Measurements from ENCODE around the gene RGPD8. TPM values are rescaled to one million over a fixed set of nuclear protein-coding genes. Genes with fewer than 3 reads are reported as not detected.
A peak's percentile ranks its signal among the peaks of the same experiment; 100 is the strongest.
"Not testable (repeated sequence)": the region's sequence is repeated elsewhere in the genome, so short reads cannot be mapped to it uniquely, and the experiment has no call there.

The RGPD8 gene
- total RNA-seq, 2 experiments from 2014 or later, result 12.2 to 13.7 TPM

DNA sequence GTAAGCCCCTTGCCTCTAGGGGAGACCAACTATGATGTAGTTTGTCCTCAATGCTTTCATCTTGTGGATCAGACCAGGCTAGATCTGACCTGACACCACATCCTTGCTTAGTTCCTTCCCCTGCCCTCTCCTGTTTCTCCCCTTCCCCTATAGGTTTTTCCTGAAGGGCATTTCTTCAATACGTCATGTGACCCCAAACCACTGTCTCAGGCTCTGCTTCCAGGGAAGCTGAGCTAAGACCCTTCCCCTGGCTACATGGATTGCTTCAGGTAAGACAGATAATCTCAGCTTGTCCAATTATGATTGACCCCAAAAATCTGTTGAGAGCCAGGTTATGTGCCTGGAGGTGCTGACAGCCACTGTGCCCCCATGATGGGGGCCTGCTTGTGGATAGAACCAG, 25.9 kb upstream of the RGPD8 start:
- DNase-seq (no peak), ATAC-seq (ENCODE audit: low read depth) (no peak)
- POLR2A ChIA-PET, result no interaction called here
- H3K36me3 Mint-ChIP-seq, result no peaks in the 10 kb centered on the region
- H3K9me3 Mint-ChIP-seq, result no peaks in the 10 kb centered on the region
- no peak overlapping the region for H3K27ac Mint-ChIP-seq
- H3K4me3 Mint-ChIP-seq, result no peak overlapping the region
- no peaks in the 10 kb centered on the region for H3K4me1 Mint-ChIP-seq
- H3K27me3 Mint-ChIP-seq, result peaks cover 19% of the 10 kb centered on the region

DNA sequence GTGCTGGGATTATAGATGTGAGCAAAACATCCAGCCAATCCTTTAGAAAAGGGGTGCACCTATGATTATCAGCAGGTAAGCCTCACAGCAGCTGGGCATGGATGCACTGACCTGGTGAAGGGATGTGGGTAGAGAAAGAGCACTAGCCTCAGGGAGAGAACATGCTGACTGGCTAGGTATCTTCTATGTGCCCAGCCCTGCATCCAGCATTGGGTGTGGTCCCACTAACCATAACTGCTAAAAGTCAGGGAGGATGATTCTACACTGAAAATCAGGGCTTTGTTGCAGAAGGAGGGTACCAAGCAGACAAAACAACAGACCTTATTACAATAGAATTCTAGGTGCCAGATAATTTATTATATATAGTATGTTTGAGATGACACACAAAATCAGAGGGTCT, 21.1 kb upstream of the RGPD8 start:
- no peaks in the 10 kb centered on the region for H3K36me3 Mint-ChIP-seq
- H3K27me3 Mint-ChIP-seq, result peaks cover 6% of the 10 kb centered on the region
- no peaks in the 10 kb centered on the region for H3K9me3 Mint-ChIP-seq
- H3K4me3 Mint-ChIP-seq, result no peak overlapping the region
- DNase-seq (no peak), ATAC-seq (ENCODE audit: low read depth) (no peak)
- H3K4me1 Mint-ChIP-seq, result no peaks in the 10 kb centered on the region
- H3K27ac Mint-ChIP-seq, result no peak overlapping the region
- POLR2A ChIA-PET, result no interaction called here

DNA sequence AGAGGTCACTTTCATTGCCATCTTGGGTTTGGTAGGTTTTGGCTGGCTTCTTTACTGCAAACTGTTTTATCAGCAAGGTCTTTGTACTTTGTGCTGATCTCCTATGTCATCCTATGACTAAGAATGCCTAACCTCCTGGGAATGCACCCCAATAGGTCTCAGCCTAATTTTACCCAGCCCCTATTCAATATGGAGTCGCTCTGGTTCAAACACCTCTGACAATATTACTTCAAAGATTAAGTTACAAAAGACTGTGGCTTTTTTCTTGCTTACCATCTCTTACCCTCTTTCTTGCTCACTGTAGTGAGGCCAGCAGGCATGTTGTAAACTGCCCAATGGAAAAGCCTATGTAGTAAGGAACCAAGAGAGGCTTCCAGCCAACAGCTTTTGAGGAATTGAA, 17.9 kb upstream of the RGPD8 start:
- Mint-ChIP-seq H3K9me3 (no peaks in the 10 kb centered on the region), H3K27me3 (peaks cover 2% of the 10 kb centered on the region), H3K27ac (no peak overlapping the region), H3K36me3 (no peaks in the 10 kb centered on the region), H3K4me3 (no peak overlapping the region), H3K4me1 (no peaks in the 10 kb centered on the region)
- no peak for ATAC-seq (ENCODE audit: low read depth)
- POLR2A ChIA-PET, result no interaction called here
- DNase-seq, result no peak

DNA sequence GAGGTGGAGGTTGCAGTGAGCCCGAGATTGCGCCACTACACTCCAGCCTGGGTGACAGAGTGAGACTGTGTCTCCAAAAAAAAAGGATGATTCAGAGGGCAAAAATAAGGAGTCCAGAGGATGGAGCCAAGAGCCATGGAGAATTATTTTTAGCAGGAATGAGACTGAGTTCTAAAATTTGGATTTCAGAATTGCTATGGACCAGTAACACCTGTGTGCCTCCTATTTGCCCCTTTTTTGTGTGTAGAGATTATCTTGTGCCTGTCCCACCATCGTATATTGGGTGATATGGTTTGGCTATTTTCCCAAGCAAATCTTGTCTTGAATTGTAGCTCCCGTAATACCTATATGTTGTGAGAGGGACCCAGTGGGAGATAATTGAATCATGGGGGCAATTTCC, 16.4 kb upstream of the RGPD8 start:
- no peak for ATAC-seq (ENCODE audit: low read depth)
- POLR2A ChIA-PET, result no interaction called here
- no peaks in the 10 kb centered on the region for H3K4me1 Mint-ChIP-seq
- no peak overlapping the region for H3K27ac Mint-ChIP-seq
- H3K36me3 Mint-ChIP-seq, result no peaks in the 10 kb centered on the region
- peaks cover 4% of the 10 kb centered on the region for H3K27me3 Mint-ChIP-seq
- no peak for DNase-seq
- H3K4me3 Mint-ChIP-seq, result no peak overlapping the region
- H3K9me3 Mint-ChIP-seq, result no peaks in the 10 kb centered on the region

DNA sequence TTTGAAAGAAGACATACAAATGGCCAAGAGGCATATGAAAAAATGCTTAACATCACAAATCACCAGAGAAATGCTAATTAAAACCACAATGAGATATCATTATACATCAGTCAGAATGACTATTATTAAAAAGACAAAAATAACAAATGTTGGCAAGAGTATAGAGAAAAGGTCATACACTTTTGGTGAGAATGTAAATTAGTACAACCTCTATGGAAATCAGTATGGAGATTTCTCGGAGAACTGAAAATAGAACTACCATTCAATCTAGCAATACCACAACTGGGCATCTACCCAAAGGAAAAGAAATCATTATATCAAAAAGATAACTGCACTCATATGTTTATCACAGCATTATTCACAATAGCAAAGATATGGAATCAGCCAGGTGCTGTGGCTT, 10.8 kb upstream of the RGPD8 start:
- POLR2A ChIA-PET; H3K36me3 Mint-ChIP-seq; H3K4me1 Mint-ChIP-seq; H3K27ac Mint-ChIP-seq; ATAC-seq (ENCODE audit: low read depth); H3K4me3 Mint-ChIP-seq; DNase-seq; H3K9me3 Mint-ChIP-seq: not testable (repeated sequence)
- peaks cover 34% of the 10 kb centered on the region for H3K27me3 Mint-ChIP-seq

DNA sequence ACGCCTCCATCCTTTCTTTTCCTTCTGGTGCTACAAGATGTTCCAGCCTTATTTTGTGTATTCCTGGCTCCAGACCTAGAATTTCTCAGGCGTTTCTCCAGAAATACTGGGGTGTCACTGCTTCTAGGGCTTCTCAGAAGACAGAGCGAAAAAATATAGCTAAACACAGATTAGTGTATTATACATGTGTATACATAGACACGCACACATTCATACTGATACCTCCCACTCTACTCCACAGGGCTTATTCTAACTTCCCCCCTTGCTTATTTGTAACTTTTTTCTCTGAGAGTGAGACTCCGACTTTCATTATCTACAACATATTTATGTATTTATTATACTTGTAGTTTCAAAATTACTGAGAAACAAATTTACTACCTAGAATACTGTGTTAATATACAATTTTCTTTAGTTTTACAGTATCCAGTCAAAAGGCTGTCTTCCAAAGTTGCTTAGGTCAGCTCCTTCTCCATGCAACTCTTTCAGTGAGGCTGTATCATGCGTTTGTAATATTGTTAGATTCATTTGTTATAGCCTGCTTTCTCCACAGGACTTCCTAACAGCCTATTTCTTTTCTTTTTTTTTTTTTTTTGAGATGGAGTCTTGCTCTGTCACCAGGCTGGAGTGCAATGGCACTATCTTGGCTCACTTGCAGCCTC, 5.3 kb upstream of the RGPD8 start:
- H3K4me1 Mint-ChIP-seq; POLR2A ChIA-PET; H3K36me3 Mint-ChIP-seq; H3K4me3 Mint-ChIP-seq; H3K9me3 Mint-ChIP-seq; ATAC-seq (ENCODE audit: low read depth); H3K27ac Mint-ChIP-seq; DNase-seq: not testable (repeated sequence)
- H3K27me3 Mint-ChIP-seq, result peaks cover 31% of the 10 kb centered on the region

DNA sequence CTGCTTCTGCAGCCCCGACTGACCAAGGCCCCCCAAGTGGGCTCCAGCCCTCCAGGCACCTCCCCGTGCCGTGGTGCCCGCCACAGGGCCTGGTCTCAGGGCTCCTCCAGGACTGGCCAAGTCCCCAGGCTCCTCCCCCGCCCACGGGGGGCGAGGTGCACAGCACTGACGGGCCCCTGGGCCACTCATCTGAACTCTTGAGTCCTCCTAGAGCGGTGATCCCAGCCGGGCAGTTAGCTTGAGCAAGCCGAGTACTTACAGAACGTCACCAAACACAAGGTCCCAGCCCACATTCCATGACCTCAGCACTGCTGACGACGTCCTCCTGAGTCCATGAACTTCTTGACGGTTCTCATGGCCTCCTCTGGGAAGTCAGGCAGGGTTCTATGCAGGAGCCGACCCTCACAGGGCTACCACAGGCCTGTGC, 4.0 kb upstream of the RGPD8 start:
- H3K9me3 Mint-ChIP-seq; POLR2A ChIA-PET; H3K27ac Mint-ChIP-seq; ATAC-seq (ENCODE audit: low read depth); H3K36me3 Mint-ChIP-seq; H3K4me1 Mint-ChIP-seq; DNase-seq; H3K4me3 Mint-ChIP-seq: not testable (repeated sequence)
- peaks cover 24% of the 10 kb centered on the region for H3K27me3 Mint-ChIP-seq

DNA sequence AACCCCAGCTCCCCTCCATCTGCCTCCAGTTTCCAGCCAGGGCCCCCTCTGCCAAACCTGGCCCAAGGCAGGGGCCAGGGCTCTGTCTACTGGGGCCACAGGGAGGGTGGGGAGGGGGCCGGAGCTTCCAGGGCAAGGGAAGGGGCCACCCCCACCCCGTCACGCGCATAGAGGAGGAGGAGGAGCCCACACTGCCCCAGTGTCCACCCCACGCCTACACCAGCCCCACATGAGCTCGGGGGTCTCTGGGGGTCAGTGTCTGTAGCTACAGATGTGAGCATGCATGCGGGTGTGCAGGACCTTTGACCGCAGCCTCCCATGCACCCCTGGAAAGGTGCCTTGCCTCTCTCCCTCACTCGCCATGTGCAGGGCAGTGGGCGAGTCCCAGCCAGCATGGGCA, 3.5 kb upstream of the RGPD8 start:
- H3K4me1 Mint-ChIP-seq; H3K9me3 Mint-ChIP-seq; POLR2A ChIA-PET; DNase-seq; H3K4me3 Mint-ChIP-seq; ATAC-seq (ENCODE audit: low read depth); H3K27ac Mint-ChIP-seq; H3K36me3 Mint-ChIP-seq: not testable (repeated sequence)
- peaks cover 20% of the 10 kb centered on the region for H3K27me3 Mint-ChIP-seq

DNA sequence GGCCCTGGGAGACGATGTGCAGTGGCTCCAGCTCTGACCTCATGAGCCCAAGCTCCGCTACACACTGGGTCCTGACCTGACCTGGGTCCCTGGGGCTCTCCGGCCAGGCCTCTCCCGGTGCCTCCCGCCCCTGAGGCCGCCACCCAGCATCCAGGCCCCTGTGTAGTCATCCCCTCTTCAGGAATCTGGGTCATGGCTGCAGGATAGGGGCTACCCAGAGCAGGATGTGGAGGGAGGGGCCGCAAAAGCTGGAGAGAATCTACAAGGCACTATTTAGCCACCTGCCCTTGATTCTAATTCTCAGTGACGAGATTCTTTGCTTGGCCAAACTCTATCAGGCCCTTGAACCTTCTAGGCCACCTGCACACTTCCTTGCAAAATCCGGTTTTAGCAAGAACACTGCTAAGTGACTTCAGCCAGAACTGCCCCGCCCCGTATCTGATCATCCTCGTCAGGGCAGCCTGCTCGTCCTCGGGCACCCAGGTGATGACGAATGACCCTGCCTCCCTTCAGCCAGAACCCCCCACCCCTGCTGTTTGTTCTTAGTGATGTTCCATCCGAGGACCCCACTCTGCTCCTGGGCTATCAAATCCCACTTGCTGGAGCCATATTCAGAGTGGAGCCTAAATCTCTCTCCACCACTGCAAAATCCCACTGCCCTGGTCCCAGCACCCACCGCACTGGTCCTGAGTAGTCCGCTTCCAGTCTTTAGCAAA, 2.4 kb upstream of the RGPD8 start:
- H3K27me3 Mint-ChIP-seq, result peaks cover 11% of the 10 kb centered on the region
- H3K4me1 Mint-ChIP-seq; H3K9me3 Mint-ChIP-seq; ATAC-seq (ENCODE audit: low read depth); POLR2A ChIA-PET; H3K36me3 Mint-ChIP-seq; H3K27ac Mint-ChIP-seq; DNase-seq; H3K4me3 Mint-ChIP-seq: not testable (repeated sequence)

DNA sequence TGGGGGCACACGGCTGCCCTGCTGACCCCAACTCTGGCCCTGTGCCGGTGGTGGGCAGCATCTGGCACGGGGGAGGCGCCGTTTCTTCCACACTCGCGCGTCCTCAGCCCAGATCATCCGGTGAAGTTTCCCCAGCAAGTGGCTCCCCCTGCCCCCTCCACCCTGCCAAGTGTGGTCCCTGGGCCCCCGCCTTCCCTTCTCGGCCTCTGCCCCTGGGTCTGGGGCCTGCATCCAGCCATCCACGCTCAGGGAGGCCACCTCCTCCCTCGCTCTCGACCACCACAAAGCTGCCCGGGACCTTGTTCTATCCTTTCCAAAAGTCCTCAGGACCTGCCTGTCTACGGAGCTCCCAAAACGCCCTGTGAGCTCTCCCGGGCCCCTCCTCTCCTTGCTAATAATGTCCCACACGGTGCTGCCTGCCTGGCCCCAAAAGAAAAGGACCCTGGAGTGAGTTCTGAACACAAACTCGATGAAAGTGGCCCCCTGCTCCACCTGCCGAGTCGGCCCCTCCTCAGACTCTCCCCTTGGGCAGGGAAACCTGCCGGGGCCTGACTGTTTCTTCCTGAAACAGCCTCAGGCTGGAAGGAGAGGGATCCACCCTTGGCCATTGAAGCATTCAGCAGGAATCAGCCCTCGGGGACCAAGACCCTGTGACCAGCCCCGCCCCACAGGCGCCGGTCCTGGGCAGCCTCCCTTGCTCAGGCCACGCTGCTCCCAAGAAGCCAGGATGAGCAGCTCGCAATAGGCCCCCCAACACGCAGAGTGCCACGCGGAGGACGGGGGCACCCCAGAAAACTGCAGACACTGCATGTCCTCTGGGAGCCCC, 1.7 kb upstream of the RGPD8 start:
- H3K4me3 Mint-ChIP-seq; DNase-seq; ATAC-seq (ENCODE audit: low read depth); H3K27me3 Mint-ChIP-seq; H3K36me3 Mint-ChIP-seq; H3K27ac Mint-ChIP-seq; H3K9me3 Mint-ChIP-seq; POLR2A ChIA-PET: not testable (repeated sequence)
- H3K4me1 Mint-ChIP-seq, result peaks cover 11% of the 10 kb centered on the region

DNA sequence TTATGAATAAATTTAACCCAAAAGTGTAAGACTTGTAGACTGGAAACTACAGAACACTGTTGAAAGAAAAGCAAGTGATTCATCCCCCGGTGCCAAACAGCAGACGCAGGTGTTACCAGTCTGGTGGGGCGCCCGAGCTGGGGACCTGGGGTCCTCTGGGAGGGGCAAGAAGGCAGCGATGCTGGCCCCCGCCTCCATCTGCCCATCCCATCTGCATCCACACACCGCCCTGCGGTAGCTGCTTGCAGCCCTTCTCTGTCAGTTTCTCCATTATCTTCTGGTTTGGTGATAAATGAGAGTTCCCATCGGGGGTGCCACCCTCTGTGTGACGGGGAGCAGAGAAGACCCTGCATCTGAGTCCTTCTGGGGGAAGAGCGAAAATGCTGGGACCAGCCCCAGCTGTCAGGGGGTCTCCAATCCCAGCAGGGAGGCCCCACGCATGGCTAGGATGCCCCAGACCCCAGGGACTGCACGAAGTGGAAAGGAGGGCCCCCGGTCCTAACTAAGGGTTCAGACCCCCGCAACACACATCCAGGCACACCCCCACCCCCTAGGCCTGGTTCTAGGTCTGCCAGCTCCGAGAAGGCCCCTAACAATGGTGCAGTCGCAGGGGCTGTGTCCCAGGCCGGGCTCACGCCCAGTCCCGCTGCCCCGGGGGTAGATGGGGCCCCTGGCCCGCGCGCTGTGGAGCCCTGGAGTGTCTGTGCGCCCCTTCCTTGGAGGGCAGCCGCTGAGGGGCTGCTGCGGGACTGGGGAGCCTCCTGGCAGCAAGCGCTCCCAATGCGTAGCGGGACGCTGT, 686 bp upstream of the RGPD8 start:
- H3K27me3 Mint-ChIP-seq, result peaks cover 2% of the 10 kb centered on the region
- no peaks in the 10 kb centered on the region for H3K9me3 Mint-ChIP-seq
- H3K4me3 Mint-ChIP-seq, result no peak overlapping the region
- no peak overlapping the region for H3K27ac Mint-ChIP-seq
- ATAC-seq (ENCODE audit: low read depth) (no peak), DNase-seq (peak; percentile 38)
- POLR2A ChIA-PET, result no interaction called here
- peaks cover 12% of the 10 kb centered on the region for H3K4me1 Mint-ChIP-seq
- H3K36me3 Mint-ChIP-seq, result no peaks in the 10 kb centered on the region

DNA sequence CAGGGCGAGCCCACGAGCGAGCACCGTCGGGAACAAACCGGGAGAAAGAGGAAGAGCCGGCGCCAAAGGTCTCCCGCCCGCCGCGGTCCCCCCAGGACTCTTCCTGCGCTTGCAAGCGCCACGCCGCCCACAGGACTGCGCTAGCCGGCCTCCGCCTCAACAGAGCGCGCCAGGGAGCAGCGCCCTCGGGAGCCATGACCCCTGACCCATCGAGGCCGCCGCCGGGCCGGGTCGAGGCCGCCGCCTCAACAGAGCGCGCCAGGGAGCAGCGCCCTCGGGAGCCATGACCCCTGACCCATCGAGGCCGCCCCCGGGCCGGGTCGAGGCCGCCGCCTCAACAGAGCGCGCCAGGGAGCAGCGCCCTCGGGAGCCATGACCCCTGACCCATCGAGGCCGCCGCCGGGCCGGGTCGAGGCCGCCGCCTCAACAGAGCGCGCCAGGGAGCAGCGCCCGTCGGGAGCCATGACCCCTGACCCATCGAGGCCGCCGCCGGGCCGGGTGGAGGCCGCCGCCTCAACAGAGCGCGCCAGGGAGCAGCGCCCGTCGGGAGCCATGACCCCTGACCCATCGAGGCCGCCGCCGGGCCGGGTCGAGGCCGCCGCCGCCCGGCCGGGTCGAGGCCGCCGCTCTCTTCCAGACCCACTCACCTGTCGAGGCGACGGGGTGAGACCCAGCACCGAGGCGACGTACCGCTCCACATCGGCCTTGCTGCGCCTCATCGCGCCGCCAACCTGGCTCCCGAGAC, 538 bp downstream of the RGPD8 start:
- POLR2A ChIA-PET, result interaction anchor here (0.6 kb wide), 2 partner anchors 47 to 487 kb away, joined by 3 read pairs; no protein-coding TSS in a partner anchor
- not testable (repeated sequence) for H3K9me3 Mint-ChIP-seq, H3K36me3 Mint-ChIP-seq, H3K27me3 Mint-ChIP-seq
- DNase-seq (peak; percentile 69), ATAC-seq (ENCODE audit: low read depth) (peak; percentile 67)
- Mint-ChIP-seq H3K4me1 (peaks cover 12% of the 10 kb centered on the region), H3K27ac (peak overlapping the region; percentile 82), H3K4me3 (peak overlapping the region; percentile 88)

DNA sequence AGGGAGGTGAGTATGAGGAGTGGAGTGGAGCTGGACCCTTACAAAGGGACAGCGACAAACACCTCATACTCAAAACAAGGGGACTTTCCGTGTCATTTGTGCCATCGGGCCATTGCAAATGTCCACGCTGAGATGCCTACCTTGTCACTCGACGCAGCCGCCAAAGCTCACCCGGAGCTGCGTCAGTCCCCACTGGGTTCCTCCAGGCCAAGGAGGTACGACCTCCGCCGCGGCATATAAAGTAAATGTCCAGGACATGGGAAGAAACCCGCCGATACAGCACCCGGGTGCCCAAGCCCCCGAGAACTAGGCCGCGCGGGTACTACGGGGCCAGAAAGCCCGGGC, 1.1 kb downstream of the RGPD8 start:
- H3K27me3 Mint-ChIP-seq; POLR2A ChIA-PET; H3K36me3 Mint-ChIP-seq; H3K9me3 Mint-ChIP-seq; ATAC-seq (ENCODE audit: low read depth): not testable (repeated sequence)
- H3K4me1 Mint-ChIP-seq, result peaks cover 12% of the 10 kb centered on the region
- H3K27ac Mint-ChIP-seq, result peak overlapping the region; percentile 82
- peak overlapping the region; percentile 88 for H3K4me3 Mint-ChIP-seq
- peak; percentile 60 for DNase-seq
